Heart right ventricle (tissue), 16 donors: ENCODE measurements around the gene GIT1. TPM values are rescaled to one million over a fixed set of nuclear protein-coding genes. Genes with fewer than 3 reads are reported as not detected.

Experiments
- ATAC-seq, 8 donors: fragments of 200-7000 bp; cut with Tn5 transposase; one replicate each; pipeline ENCODE4 v1.9.1; 2020; ENCODE audit warnings: mild to moderate bottlenecking in 8 of 8, moderate library complexity in 8 of 8, moderate number of reproducible peaks in 1 of 8
- DNase-seq, 2 donors: peaks; one replicate each; pipeline ENCODE4 v3.0.0-alpha.2; 2020
- H3K27ac ChIP-seq, 10 donors: fragments of 200-600 bp; sonication (generic) in 2 of 10; one replicate each; pipeline versions ENCODE4 v1.5.0 to v1.8.0; 2020 to 2022; ENCODE audit warnings: mild to moderate bottlenecking in 3 of 10
- H3K27me3 ChIP-seq, 7 donors: fragments of 200-600 bp; one replicate each; pipeline ENCODE4 v1.8.0; 2021 to 2022; ENCODE audit warnings: mild to moderate bottlenecking in 2 of 7
- H3K36me3 ChIP-seq, 9 donors: fragments of 200-600 bp; sonication (generic) in 1 of 9; one replicate each; pipeline versions ENCODE4 v1.5.0 to v1.8.0; 2020 to 2022; ENCODE audit warnings: mild to moderate bottlenecking in 2 of 9
- H3K4me1 ChIP-seq, 9 donors: fragments of 200-600 bp; sonication (generic) in 1 of 9; one replicate each; pipeline versions ENCODE4 v1.5.0 to v1.8.0; 2020 to 2022; ENCODE audit warnings: mild to moderate bottlenecking in 4 of 9
- H3K4me3 ChIP-seq, 10 donors: fragments of 200-600 bp; sonication (generic) in 2 of 10; one replicate each; pipeline versions ENCODE4 v1.5.0 to v1.8.0; 2020 to 2022; ENCODE audit warnings: mild to moderate bottlenecking in 7 of 10, moderate library complexity in 2 of 10
- H3K9me3 ChIP-seq, 11 donors: fragments of 200-600 bp in 10 of 11; sonication (generic) in 2 of 11; one replicate each; pipeline versions ENCODE4 v1.5.0 to v1.8.0; 2013 to 2022; ENCODE audit warnings: mild to moderate bottlenecking in 2 of 11, control low read depth in 1 of 11, moderate library complexity in 1 of 11
- CTCF ChIP-seq, 9 donors: fragments of 200-600 bp; sonication (generic) in 2 of 9; IDR thresholded peaks; one replicate each; pipeline versions ENCODE4 v1.5.0 to v1.8.0; 2021 to 2022; ENCODE audit warnings: antibody characterized with exemption in 9 of 9, mild to moderate bottlenecking in 5 of 9, moderate library complexity in 1 of 9
- whole genome bisulfite sequencing, 2 donors: extraction: QIAGEN DNeasy Blood & Tissue Kit; methylation state at CpG; one replicate each; pipeline ENCODE4 v1.1.7; 2013; ENCODE audit warnings: inconsistent platforms in 1 of 2; 5-methylcytosine and 5-hydroxymethylcytosine counted together
- intact Hi-C, 10 donors: fragments of 100-400 bp; cut with DNase I; formaldehyde crosslinking; loops; one replicate each; pipeline versions ENCODE4 v1.11.1 to v1.14.2; 2022
- polyA plus RNA-seq, 2 donors: library from polyadenylated mRNA; stranded (reverse); fragments of 200-250 nt; gene quantifications; one replicate each; pipeline ENCODE4 v1.2.3, GENCODE V29; 2013
- total RNA-seq, 10 donors: library from RNA; stranded (reverse); fragmentation: NEBNext Ultra II Directional in 3 of 10; extraction: Animal tissue kit (Norgen Biotek cat#: 25700) in 3 of 10; gene quantifications; one replicate each; pipeline versions ENCODE4 v1.2.1 to v1.2.4, GENCODE V29; 2021 to 2023
- donor health status: Arrhythmogenic right ventricular cardiomyopathy.
- donor health status: ischemic (EF 13 %, LVEDD 7.1; RV severe dilation, severe dysfunction).
- donor health status: healthy with polysubstance abuse.
- donor health status: DM: no; HTN: yes; CAD: no.
- donor health status: DM: no; HTN: no; CAD: no.
- donor health status: ischemic (EF 25% LVEDD 6.9; RV normal size, moderate dysfunction).
- donor health status: ischemic (EF 25% LVEDD 5.7; RV mildly dilated, moderate dysfunction).
- donor health status: healthy.
- donor health status: DM: yes; HTN: yes; CAD: no.
- donor health status: Ischemic cardiomyopathy.
- donor health status: ischemic (EF 35%, LVEDD 5.7; RV mildly dilated, moderate dysfunction).
- donor health status: nonischemic (EF 11% LVEDD 7.7; RV severe dilation, severe dysfunction).
- donor health status: DM: yes; HTN: yes; CAD: no.
- donor health status: PGD.
- donor health status: ischemic (EF 29% LVEDD 5.4; RV normal size, mild dysfunction).
- donor health status: nonischemic (EF 23%, LVEDD 6.1; RV moderate dilation, normal function).

Gene GIT1
- total and polyA plus RNA-seq, 12 donors: 20.6 to 35.4 (median 28.9) TPM

- peaks cover 5 to 30% (median 19%) of the 10 kb centered on the region in 9 donors for H3K4me1 ChIP-seq
- no peak for TF ChIP-seq CTCF (IDR thresholded peaks at IDR 0.05)
- DNase-seq (no peak), ATAC-seq (no peak)
- H3K36me3 ChIP-seq: peaks cover 0 to 11% (median 0%) of the 10 kb centered on the region in 9 donors
- WGBS, 2 donors: 87 to 91% methylated on average over 3 of the region's 3 CpGs
- no peaks in the 10 kb centered on the region for H3K9me3 ChIP-seq
- intact Hi-C loops: loop anchor here in 3 of 10 donors (5.0 to 10.0 kb wide), 3 partner anchors 33 to 324 kb away; partner anchors contain the start of gene SSH2 (in 1 of the 3)
- peaks cover 0 to 20% (median 0%) of the 10 kb centered on the region in 7 donors for H3K27me3 ChIP-seq
- H3K4me3 ChIP-seq: no peak overlapping the region
- H3K27ac ChIP-seq: no peak overlapping the region
These were observed 20.9 kb upstream of the GIT1 start for GRCh38 chr17:29610395-29610794.

GRCh38 chr17:29608986-29609385 lies 19.5 kb upstream of the GIT1 start:
- peaks cover 5 to 16% (median 13%) of the 10 kb centered on the region in 9 donors for H3K4me1 ChIP-seq
- 91% methylated on average over 15 of the region's 15 CpGs for WGBS, 2 donors
- peaks cover 0 to 11% (median 0%) of the 10 kb centered on the region in 9 donors for H3K36me3 ChIP-seq
- H3K27ac ChIP-seq: no peak overlapping the region
- H3K9me3 ChIP-seq: no peaks in the 10 kb centered on the region
- ATAC-seq (no peak), DNase-seq (no peak)
- intact Hi-C loops: no loop called here
- peaks cover 0 to 13% (median 0%) of the 10 kb centered on the region in 7 donors for H3K27me3 ChIP-seq
- H3K4me3 ChIP-seq: no peak overlapping the region
- no peak for TF ChIP-seq CTCF (IDR thresholded peaks at IDR 0.05)

- Histone ChIP-seq H3K4me1 (peaks cover 0 to 8% (median under 1%) of the 10 kb centered on the region in 9 donors), H3K9me3 (no peaks in the 10 kb centered on the region), H3K27me3 (peaks cover 0 to 4% (median 0%) of the 10 kb centered on the region in 7 donors), H3K36me3 (peaks cover 0 to 11% (median 0%) of the 10 kb centered on the region in 9 donors), H3K27ac (no peak overlapping the region), H3K4me3 (no peak overlapping the region)
- ATAC-seq (peak in 1 of 8 donors; percentile 14), DNase-seq (no peak)
- 88 to 89% methylated on average over 28 to 29 of the region's 29 CpGs for WGBS, 2 donors
- intact Hi-C loops: no loop called here
- TF ChIP-seq CTCF (IDR thresholded peaks at IDR 0.05): no peak
These were observed 18.2 kb upstream of the GIT1 start for GRCh38 chr17:29607557-29608195.

GRCh38 chr17:29603109-29603674 lies 13.7 kb upstream of the GIT1 start:
- Histone ChIP-seq H3K27ac (no peak overlapping the region), H3K4me3 (no peak overlapping the region), H3K4me1 (peaks cover 0 to 6% (median 0%) of the 10 kb centered on the region in 9 donors), H3K36me3 (no peaks in the 10 kb centered on the region), H3K27me3 (no peaks in the 10 kb centered on the region), H3K9me3 (no peaks in the 10 kb centered on the region)
- ATAC-seq: no peak
- intact Hi-C loops: no loop called here
- WGBS, 2 donors: 86 to 89% methylated on average over 6 of the region's 6 CpGs
- no peak for DNase-seq
- TF ChIP-seq CTCF (IDR thresholded peaks at IDR 0.05): no peak
